Epithelial cell of esophagus (primary cell): Measurements from ENCODE around the gene RPL13.
"Not testable (repeated sequence)": the region's sequence is repeated elsewhere in the genome, so short reads cannot be mapped to it uniquely, and the experiment has no call there.

Source experiments
- DNase-seq: peaks from one replicate; pipeline ENCODE4 v3.0.0; 2010; ENCODE audit warnings: low read depth
- H3K4me3 ChIP-seq: 2 replicates; pipeline ENCODE4 v1.5.1; 2011; ENCODE audit warnings: mild to moderate bottlenecking, low read length, control low read depth
- TF ChIP-seq, protein P1 (sequence below): IDR thresholded peaks from 2 replicates; pipeline ENCODE4 v1.5.1; 2011; ENCODE audit warnings: low read depth, mild to moderate bottlenecking, low read length, control low read depth, inconsistent platforms; ENCODE audit not compliant: insufficient read depth; ENCODE audit errors: missing control alignments

RPL13 gene

DNA sequence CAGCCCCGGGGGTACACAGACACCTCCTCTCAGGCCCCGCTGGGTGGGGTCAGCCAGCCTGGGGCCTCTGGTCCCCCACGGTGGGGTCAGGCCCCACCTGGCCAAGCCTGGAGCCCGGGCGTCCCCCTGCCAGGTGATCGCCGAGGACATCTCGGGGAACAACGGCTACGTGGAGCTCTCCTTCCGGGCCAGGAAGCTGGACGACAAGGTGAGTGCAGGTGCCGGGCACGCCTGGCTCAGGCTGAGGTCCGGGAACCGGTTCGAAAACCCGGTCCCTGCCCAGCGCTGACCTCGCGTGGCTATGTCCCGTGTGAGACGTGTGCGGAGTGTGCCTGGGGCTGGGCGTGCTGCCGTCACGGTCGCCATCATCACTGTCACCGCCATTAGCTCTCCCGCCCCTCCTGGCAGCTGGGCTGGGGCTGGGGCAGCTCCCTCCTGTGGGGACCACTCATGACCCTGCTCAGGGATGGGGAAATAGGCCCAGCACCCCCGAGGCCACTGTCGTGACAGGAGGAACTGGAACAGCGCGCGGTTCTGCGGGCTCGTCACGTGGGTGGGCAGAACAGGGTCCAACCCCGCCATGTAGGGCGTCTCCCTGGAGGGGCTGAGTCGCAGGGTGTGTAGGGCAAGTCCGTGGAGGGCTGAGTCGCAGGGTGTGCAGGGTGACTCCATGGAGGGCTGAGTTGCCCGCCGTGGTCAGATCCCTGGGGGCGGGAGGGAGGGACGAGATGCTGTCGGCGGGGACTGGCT lies 23.6 kb downstream of the RPL13 start:
- H3K4me3 ChIP-seq: no peak overlapping the region
- no peak for DNase-seq
- TF ChIP-seq, protein P1, sequence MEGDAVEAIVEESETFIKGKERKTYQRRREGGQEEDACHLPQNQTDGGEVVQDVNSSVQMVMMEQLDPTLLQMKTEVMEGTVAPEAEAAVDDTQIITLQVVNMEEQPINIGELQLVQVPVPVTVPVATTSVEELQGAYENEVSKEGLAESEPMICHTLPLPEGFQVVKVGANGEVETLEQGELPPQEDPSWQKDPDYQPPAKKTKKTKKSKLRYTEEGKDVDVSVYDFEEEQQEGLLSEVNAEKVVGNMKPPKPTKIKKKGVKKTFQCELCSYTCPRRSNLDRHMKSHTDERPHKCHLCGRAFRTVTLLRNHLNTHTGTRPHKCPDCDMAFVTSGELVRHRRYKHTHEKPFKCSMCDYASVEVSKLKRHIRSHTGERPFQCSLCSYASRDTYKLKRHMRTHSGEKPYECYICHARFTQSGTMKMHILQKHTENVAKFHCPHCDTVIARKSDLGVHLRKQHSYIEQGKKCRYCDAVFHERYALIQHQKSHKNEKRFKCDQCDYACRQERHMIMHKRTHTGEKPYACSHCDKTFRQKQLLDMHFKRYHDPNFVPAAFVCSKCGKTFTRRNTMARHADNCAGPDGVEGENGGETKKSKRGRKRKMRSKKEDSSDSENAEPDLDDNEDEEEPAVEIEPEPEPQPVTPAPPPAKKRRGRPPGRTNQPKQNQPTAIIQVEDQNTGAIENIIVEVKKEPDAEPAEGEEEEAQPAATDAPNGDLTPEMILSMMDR: no peak

DNA sequence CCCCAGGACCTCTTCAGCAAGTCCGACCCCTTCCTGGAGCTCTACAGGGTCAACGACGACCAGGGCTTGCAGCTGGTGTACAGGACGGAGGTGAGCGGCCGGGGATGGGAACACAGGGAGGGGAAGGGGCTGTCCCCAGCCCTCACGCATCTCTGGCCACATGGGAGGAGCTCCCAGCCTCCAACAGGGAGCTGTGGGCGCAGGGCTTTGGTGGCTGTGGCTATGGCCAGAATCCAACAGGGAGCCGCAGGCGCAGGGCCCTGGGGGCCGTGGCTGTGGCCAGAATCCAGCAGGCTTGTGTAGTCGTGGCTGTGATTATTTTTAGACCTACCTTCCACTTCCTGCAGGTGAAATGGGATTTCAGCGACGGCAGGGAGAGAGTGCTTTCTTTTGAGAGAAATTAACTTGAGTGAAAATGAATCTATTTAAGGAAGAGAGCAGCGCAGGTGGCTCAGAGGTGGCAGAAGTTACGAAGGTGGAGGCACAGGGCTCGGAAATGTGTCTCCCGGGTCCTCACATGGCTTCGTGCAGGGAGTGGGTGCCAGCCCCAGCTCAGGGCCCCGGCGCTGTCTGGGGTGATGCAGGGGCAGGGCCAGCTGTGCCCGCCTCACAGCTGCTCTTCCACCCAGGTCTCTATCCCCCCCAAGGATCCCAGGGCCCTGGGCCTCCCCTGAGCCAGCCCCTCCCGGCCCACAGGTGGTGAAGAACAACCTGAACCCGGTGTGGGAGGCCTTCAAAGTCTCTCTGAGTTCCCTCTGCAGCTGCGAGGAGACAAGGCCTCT lies 24.5 kb downstream of the RPL13 start:
- TF ChIP-seq, protein P1: no peak
- H3K4me3 ChIP-seq: no peak overlapping the region
- DNase-seq: no peak

DNA sequence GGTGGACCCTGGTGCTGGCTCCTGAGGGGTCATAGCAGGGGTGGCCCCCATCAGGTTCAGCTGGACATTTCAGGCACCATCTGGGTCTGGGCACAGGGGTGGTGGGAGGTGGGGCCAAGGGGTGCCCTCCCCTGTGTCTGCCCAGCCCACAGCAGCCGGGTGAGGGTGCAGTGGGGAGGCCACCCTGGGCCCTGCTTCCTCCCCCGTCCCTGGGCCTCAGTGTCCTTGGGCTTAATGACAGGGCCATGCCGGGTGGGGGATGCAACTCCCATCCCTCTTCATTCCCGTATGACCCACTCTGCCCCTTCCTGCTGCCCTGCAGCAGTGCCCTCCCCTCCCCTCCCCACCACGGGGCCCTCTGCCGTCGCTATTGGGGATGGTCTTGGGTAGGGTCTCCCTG lies 25.7 kb downstream of the RPL13 start:
- H3K4me3 ChIP-seq: no peak overlapping the region

DNA sequence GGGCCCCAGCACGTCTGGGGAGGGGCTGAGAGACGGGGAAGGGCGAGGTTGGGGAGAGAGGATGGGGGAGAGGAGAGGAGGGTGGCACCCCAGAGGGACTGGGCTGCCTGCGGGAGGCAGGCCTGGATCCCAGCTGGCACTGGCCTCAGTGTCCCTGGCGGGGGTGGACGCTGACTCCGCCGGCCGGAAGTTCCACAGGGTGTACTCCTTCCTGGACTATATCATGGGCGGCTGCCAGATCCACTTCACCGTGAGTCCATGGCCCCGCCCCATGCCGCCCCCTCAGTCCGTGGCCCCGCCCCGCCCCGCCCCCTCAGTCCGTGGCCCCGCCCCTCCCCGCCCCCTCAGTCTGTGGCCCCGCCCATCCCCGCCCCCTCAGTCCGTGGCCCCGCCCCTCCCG lies 26.4 kb downstream of the RPL13 start:
- TF ChIP-seq, protein P1: no peak
- DNase-seq: peak; percentile 24
- no peak overlapping the region for H3K4me3 ChIP-seq

More for the DNA sequence above, 25.7 kb downstream of the RPL13 start:
- DNase-seq: no peak
- TF ChIP-seq, protein P1: no peak

DNA sequence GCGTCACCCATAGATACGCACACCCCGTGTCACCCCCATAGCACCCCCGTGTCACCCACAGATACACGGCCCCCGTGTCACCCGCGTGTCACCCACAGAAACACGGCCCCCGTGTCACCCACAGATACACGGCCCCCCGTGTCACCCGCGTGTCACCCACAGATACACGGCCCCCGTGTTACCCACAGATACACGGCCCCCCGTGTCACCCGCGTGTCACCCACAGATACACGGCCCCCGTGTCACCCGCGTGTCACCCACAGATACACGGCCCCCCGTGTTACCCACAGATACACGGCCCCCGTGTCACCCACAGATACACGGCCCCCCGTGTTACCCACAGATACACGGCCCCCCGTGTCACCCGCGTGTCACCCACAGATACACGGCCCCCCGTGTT lies 27.2 kb downstream of the RPL13 start:
- not testable (repeated sequence) for DNase-seq, H3K4me3 ChIP-seq

DNA sequence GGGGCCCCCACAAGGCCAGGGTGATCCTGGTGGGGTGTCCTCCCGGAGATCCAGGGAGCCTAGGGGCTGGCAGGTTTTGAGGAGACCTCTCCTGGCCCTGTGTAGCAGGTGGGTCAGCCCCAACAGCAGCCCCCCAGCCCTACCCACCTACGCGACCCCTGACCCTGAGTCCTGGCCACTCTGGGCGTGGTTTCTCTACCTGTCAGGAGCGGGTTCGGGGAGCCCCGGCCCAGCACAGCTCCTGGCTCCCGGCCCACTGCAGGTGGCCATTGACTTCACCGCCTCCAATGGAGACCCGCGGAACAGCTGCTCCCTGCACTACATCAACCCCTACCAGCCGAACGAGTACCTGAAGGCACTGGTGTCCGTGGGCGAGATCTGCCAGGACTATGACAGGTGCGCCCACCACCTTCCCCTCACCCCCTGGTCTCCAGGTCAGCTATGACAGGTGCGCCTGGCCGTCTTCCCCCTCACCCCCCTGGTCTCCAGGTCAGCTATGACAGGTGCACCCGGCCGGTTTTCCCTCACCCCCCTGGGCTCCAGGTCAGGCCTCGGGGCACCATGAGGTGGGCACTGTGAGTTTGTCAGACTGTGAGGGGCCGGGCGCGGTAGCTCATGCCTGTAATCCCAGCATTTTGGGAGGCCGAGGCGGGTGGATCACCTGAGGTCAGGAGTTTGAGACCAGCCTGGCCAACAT lies 28.1 kb downstream of the RPL13 start:
- H3K4me3 ChIP-seq: no peak overlapping the region
- TF ChIP-seq, protein P1: no peak
- no peak for DNase-seq

DNA sequence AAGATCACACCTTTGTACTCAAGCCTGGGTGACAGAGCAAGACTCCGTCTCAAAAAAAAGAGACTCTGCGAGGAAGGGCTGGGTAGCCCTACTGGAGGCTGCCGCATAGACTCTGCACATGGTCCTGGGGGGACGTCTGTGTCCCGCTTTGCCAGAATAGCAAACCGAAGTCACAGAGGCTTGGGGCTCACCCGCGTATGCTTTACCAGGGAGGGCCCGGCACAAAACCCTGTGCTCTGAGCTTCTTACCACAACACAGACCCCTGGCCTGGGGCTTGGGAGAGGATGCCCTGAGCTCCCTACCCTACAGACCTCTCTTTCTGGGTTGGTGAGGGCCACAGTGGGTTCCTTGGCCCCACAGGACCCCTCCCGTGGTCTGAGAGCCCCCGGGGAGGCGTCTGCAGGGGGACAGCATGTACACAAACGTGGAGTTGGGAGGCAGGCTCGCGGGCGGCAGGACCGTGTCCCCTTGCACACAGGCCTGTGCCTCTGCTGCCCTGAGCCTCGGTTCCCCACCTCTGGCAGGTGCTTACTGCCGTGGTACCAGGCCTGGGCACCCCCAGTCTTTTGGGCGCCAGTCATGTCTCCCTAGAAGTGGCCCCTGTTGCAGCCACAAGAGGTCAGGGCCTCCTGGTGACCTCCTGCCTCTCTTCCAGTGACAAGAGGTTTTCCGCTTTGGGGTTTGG lies 28.9 kb downstream of the RPL13 start:
- DNase-seq: no peak
- TF ChIP-seq, protein P1: no peak
- H3K4me3 ChIP-seq: no peak overlapping the region
